Activated naive CD4-positive, alpha-beta T cell treated with anti-CD3 and anti-CD28 coated beads, Interleukin-2, amount 50 U/mL, for 72 hours (primary cell): ENCODE measurements around the gene DLG2. TPM values are rescaled to one million over a fixed set of nuclear protein-coding genes. Genes with fewer than 3 reads are reported as not detected.
A peak's percentile ranks its signal among the peaks of the same experiment; 100 is the strongest.
"Not testable (repeated sequence)": the region's sequence is repeated elsewhere in the genome, so short reads cannot be mapped to it uniquely, and the experiment has no call there.

Source experiments
- ATAC-seq, 2 donors: fragments of 150-1000 bp; cut with Tn5 transposase; 2 replicates each; pipeline ENCODE4 v1.10.0; 2021; ENCODE audit warnings: mild to moderate bottlenecking in 2 of 2, moderate library complexity in 2 of 2
- DNase-seq, 2 donors: peaks; one replicate each; pipeline ENCODE4 v3.0.0; 2021 to 2022; ENCODE audit warnings: low spot score in 2 of 2
- H3K27ac Mint-ChIP-seq, 2 donors: one replicate each; pipeline ENCODE4 v1.8.0; 2022; ENCODE audit warnings: mild to moderate bottlenecking in 2 of 2, mixed read lengths in 2 of 2
- H3K36me3 Mint-ChIP-seq, 2 donors: one replicate each; pipeline ENCODE4 v1.8.0; 2022; ENCODE audit warnings: mixed read lengths in 2 of 2
- H3K9me3 Mint-ChIP-seq, 2 donors: one replicate each; pipeline ENCODE4 v1.8.0; 2022; ENCODE audit warnings: mixed read lengths in 2 of 2
- total RNA-seq, 2 donors: library from RNA; stranded (reverse); gene quantifications; one replicate each; pipeline ENCODE4 v1.2.3, GENCODE V29; 2022

DLG2 gene
- total RNA-seq, 2 donors from 2014 or later, result 4.2 to 5.4 TPM

- ATAC-seq, DNase-seq, H3K27ac Mint-ChIP-seq: not testable (repeated sequence)
- Mint-ChIP-seq H3K36me3 (peaks cover 0 to 15% of the 10 kb centered on the region in 2 donors), H3K9me3 (peaks cover 20 to 35% of the 10 kb centered on the region in 2 donors)
These were observed 277.6 kb downstream of the DLG2 start for GRCh38 chr11:85349539-85349938.

GRCh38 chr11:85348945-85349344 lies 278.2 kb downstream of the DLG2 start:
- no peak for ATAC-seq
- H3K9me3 Mint-ChIP-seq, result peaks cover 22 to 35% of the 10 kb centered on the region in 2 donors
- DNase-seq, result no peak
- H3K27ac Mint-ChIP-seq, result no peak overlapping the region
- peaks cover 0 to 15% of the 10 kb centered on the region in 2 donors for H3K36me3 Mint-ChIP-seq

- H3K27ac Mint-ChIP-seq, result no peak overlapping the region
- peaks cover 30 to 44% of the 10 kb centered on the region in 2 donors for H3K9me3 Mint-ChIP-seq
- DNase-seq (no peak), ATAC-seq (no peak)
- peaks cover 0 to 15% of the 10 kb centered on the region in 2 donors for H3K36me3 Mint-ChIP-seq
These were observed 279.9 kb downstream of the DLG2 start for GRCh38 chr11:85347291-85347690.

- Mint-ChIP-seq H3K27ac (no peak overlapping the region), H3K36me3 (peaks cover 0 to 14% of the 10 kb centered on the region in 2 donors), H3K9me3 (peaks cover 26 to 41% of the 10 kb centered on the region in 2 donors)
- DNase-seq (no peak), ATAC-seq (no peak)
These were observed 280.7 kb downstream of the DLG2 start for GRCh38 chr11:85346484-85346883.

- peaks cover 16 to 26% of the 10 kb centered on the region in 2 donors for H3K9me3 Mint-ChIP-seq
- DNase-seq, ATAC-seq, H3K36me3 Mint-ChIP-seq, H3K27ac Mint-ChIP-seq: not testable (repeated sequence)
These were observed 286.3 kb downstream of the DLG2 start for GRCh38 chr11:85340846-85341245.

- DNase-seq (no peak), ATAC-seq (no peak)
- no peak overlapping the region for H3K27ac Mint-ChIP-seq
- no peaks in the 10 kb centered on the region for H3K9me3 Mint-ChIP-seq
- no peaks in the 10 kb centered on the region for H3K36me3 Mint-ChIP-seq
These were observed 308.6 kb downstream of the DLG2 start for GRCh38 chr11:85318573-85318972.

GRCh38 chr11:85316967-85317366 lies 310.2 kb downstream of the DLG2 start:
- DNase-seq (no peak), ATAC-seq (no peak)
- Mint-ChIP-seq H3K27ac (no peak overlapping the region), H3K9me3 (no peaks in the 10 kb centered on the region), H3K36me3 (no peaks in the 10 kb centered on the region)

- Mint-ChIP-seq H3K27ac (no peak overlapping the region), H3K9me3 (peaks cover 0 to 3% of the 10 kb centered on the region in 2 donors), H3K36me3 (no peaks in the 10 kb centered on the region)
- no peak for DNase-seq
- ATAC-seq, result no peak
These were observed 313.4 kb downstream of the DLG2 start for GRCh38 chr11:85313741-85314140.

GRCh38 chr11:85310479-85310878 lies 316.7 kb downstream of the DLG2 start:
- no peak overlapping the region for H3K27ac Mint-ChIP-seq
- peaks cover 0 to 3% of the 10 kb centered on the region in 2 donors for H3K9me3 Mint-ChIP-seq
- DNase-seq (no peak), ATAC-seq (no peak)
- H3K36me3 Mint-ChIP-seq, result no peaks in the 10 kb centered on the region

GRCh38 chr11:85307366-85307765 lies 319.8 kb downstream of the DLG2 start:
- Mint-ChIP-seq H3K36me3 (no peaks in the 10 kb centered on the region), H3K9me3 (peaks cover 0 to 3% of the 10 kb centered on the region in 2 donors), H3K27ac (no peak overlapping the region)
- ATAC-seq, result no peak
- no peak for DNase-seq

GRCh38 chr11:85301895-85302678 lies 325.1 kb downstream of the DLG2 start:
- Mint-ChIP-seq H3K9me3 (peaks cover 3 to 9% of the 10 kb centered on the region in 2 donors), H3K27ac (no peak overlapping the region), H3K36me3 (no peaks in the 10 kb centered on the region)
- DNase-seq (no peak), ATAC-seq (no peak)

GRCh38 chr11:85299258-85299942 lies 327.7 kb downstream of the DLG2 start:
- no peak for DNase-seq
- H3K36me3 Mint-ChIP-seq, result no peaks in the 10 kb centered on the region
- ATAC-seq, result no peak
- peak overlapping the region in 1 of 2 donors; percentile 35 for H3K27ac Mint-ChIP-seq
- H3K9me3 Mint-ChIP-seq, result peaks cover 3 to 9% of the 10 kb centered on the region in 2 donors

- no peak for DNase-seq
- Mint-ChIP-seq H3K36me3 (no peaks in the 10 kb centered on the region), H3K9me3 (peaks cover 7 to 9% of the 10 kb centered on the region in 2 donors), H3K27ac (no peak overlapping the region)
- no peak for ATAC-seq
These were observed 331.4 kb downstream of the DLG2 start for GRCh38 chr11:85295694-85296271.

GRCh38 chr11:85281550-85281949 lies 345.6 kb downstream of the DLG2 start:
- no peaks in the 10 kb centered on the region for H3K9me3 Mint-ChIP-seq
- no peak for DNase-seq
- H3K36me3 Mint-ChIP-seq, result no peaks in the 10 kb centered on the region
- no peak for ATAC-seq
- H3K27ac Mint-ChIP-seq, result no peak overlapping the region

GRCh38 chr11:85279267-85279666 lies 347.9 kb downstream of the DLG2 start:
- ATAC-seq, result no peak
- H3K27ac Mint-ChIP-seq, result peak overlapping the region in 1 of 2 donors; percentile 17
- DNase-seq, result no peak
- no peaks in the 10 kb centered on the region for H3K9me3 Mint-ChIP-seq
- H3K36me3 Mint-ChIP-seq, result no peaks in the 10 kb centered on the region

GRCh38 chr11:85277693-85278092 lies 349.5 kb downstream of the DLG2 start:
- H3K36me3 Mint-ChIP-seq, result no peaks in the 10 kb centered on the region
- ATAC-seq, result no peak
- no peak overlapping the region for H3K27ac Mint-ChIP-seq
- peaks cover under 1% of the 10 kb centered on the region in 2 donors for H3K9me3 Mint-ChIP-seq
- DNase-seq, result no peak

GRCh38 chr11:85276332-85276731 lies 350.8 kb downstream of the DLG2 start:
- Mint-ChIP-seq H3K27ac (no peak overlapping the region), H3K36me3 (peaks cover 0 to 6% of the 10 kb centered on the region in 2 donors), H3K9me3 (peaks cover 11% of the 10 kb centered on the region in 2 donors)
- DNase-seq (no peak), ATAC-seq (no peak)
